MCF 10A (cell line): ENCODE measurements around the gene HLA-DMA. TPM values are rescaled to one million over a fixed set of nuclear protein-coding genes. Genes with fewer than 3 reads are reported as not detected.

Experiments
- BruUV-seq: library from RNA; stranded (reverse); fragments of 400-500 nt; replicated peaks from 2 replicates; lab custom pipeline; 2021; lab: Mats Ljungman, UMichigan
- CTCF ChIA-PET: fragments of 300-600 bp; sonication (Branson Sonifier 250); formaldehyde crosslinking; extraction: SDS; loops from one replicate; lab custom pipeline; 2021; ENCODE audit warnings: antibody characterized with exemption, inconsistent platforms; lab: Yijun Ruan, JAX
- POLR2A ChIA-PET: fragments of 300-600, 350-650 bp; sonication (Branson Sonifier 250); formaldehyde crosslinking; extraction: SDS; loops from one replicate; lab custom pipeline; 2020; ENCODE audit warnings: antibody characterized with exemption, inconsistent platforms; lab: Yijun Ruan, JAX
- DNase-seq: peaks from one replicate; pipeline ENCODE4 v3.0.0-alpha.2; 2018; ENCODE audit not compliant: unreplicated experiment
- H3K27ac Mint-ChIP-seq: one replicate; pipeline ENCODE4 v1.8.0; 2022; ENCODE audit warnings: mild to moderate bottlenecking, low read depth, mixed read lengths; ENCODE audit not compliant: unreplicated experiment
- H3K27me3 Mint-ChIP-seq: one replicate; pipeline ENCODE4 v1.8.0; 2022; ENCODE audit warnings: mixed read lengths; ENCODE audit not compliant: insufficient read depth, unreplicated experiment
- H3K36me3 Mint-ChIP-seq: one replicate; pipeline ENCODE4 v1.8.0; 2022; ENCODE audit warnings: mild to moderate bottlenecking, moderate library complexity, mixed read lengths; ENCODE audit not compliant: insufficient read depth, unreplicated experiment
- H3K4me1 Mint-ChIP-seq: one replicate; pipeline ENCODE4 v1.8.0; 2022; ENCODE audit warnings: mixed read lengths; ENCODE audit not compliant: insufficient read depth, unreplicated experiment
- H3K4me3 Mint-ChIP-seq: one replicate; pipeline ENCODE4 v1.8.0; 2022; ENCODE audit warnings: mild to moderate bottlenecking, moderate library complexity, mixed read lengths; ENCODE audit not compliant: unreplicated experiment
- H3K9me3 Mint-ChIP-seq: one replicate; pipeline ENCODE4 v1.8.0; 2022; ENCODE audit warnings: mixed read lengths; ENCODE audit not compliant: unreplicated experiment
- CTCF ChIP-seq: fragments of 200-600 bp; IDR thresholded peaks from one replicate; pipeline ENCODE4 v1.8.0; 2022; ENCODE audit warnings: antibody characterized with exemption, mild to moderate bottlenecking; ENCODE audit not compliant: unreplicated experiment
- intact Hi-C: fragments of 100-400 bp; cut with micrococcal nuclease; formaldehyde crosslinking; loops from 2 replicates; pipeline ENCODE4 v1.14.1; 2022
- total RNA-seq: library from RNA; stranded (reverse); gene quantifications from 2 replicates; pipeline ENCODE4 v1.2.3, GENCODE V29; 2022

Gene HLA-DMA
- total RNA-seq, 1 experiment from 2014 or later, result 2.4 TPM

GRCh38 chr6:32974016-32974333 lies 21.1 kb upstream of the HLA-DMA start:
- Mint-ChIP-seq H3K9me3 (no peaks in the 10 kb centered on the region), H3K36me3 (peaks cover 87% of the 10 kb centered on the region), H3K27ac (peak overlapping the region; percentile 99), H3K4me1 (peaks cover 38% of the 10 kb centered on the region), H3K4me3 (peak overlapping the region; percentile 90), H3K27me3 (no peaks in the 10 kb centered on the region)
- peak; percentile 47 for DNase-seq
- TF ChIP-seq CTCF, result no peak
- POLR2A ChIA-PET, result interaction anchor here (0.6 to 10.4 kb wide), 23 partner anchors 8 to 1574 kb away, joined by 3 to 245 read pairs (median 5); partner anchors contain the start of genes HLA-DMA, HLA-DMB, RING1 and RPS18
- CTCF ChIA-PET, result interaction anchor here (0.8 to 4.2 kb wide), 5 partner anchors 11 to 136 kb away, joined by 3 to 35 read pairs (median 6); partner anchors contain the start of gene TAP2
- intact Hi-C loops, result loop anchor here (1.0 kb wide), 1 partner anchor 10 kb away; no protein-coding TSS in a partner anchor
- no TSS peak for BruUV-seq

GRCh38 chr6:32973144-32974015 lies 20.5 kb upstream of the HLA-DMA start:
- Mint-ChIP-seq H3K4me1 (peaks cover 38% of the 10 kb centered on the region), H3K27me3 (no peaks in the 10 kb centered on the region), H3K4me3 (peak overlapping the region; percentile 90), H3K27ac (peak overlapping the region; percentile 99), H3K9me3 (no peaks in the 10 kb centered on the region), H3K36me3 (peaks cover 81% of the 10 kb centered on the region)
- DNase-seq, result peak; percentile 60
- TF ChIP-seq CTCF, result no peak
- intact Hi-C loops, result loop anchor here (1.0 kb wide), 1 partner anchor 11 kb away; no protein-coding TSS in a partner anchor
- ChIA-PET CTCF (interaction anchor here (0.8 to 4.2 kb wide), 4 partner anchors 11 to 135 kb away, joined by 3 to 35 read pairs (median 8); partner anchors contain the start of gene TAP2), POLR2A (interaction anchor here (0.6 to 10.4 kb wide), 37 partner anchors 10 to 1573 kb away, joined by 3 to 245 read pairs (median 5); partner anchors contain the start of genes B3GALT4, HLA-DMA, HLA-DMB and KIFC1)
- BruUV-seq, result no TSS peak

- no peak for TF ChIP-seq CTCF
- Mint-ChIP-seq H3K4me3 (peak overlapping the region; percentile 90), H3K36me3 (peaks cover 73% of the 10 kb centered on the region), H3K27me3 (no peaks in the 10 kb centered on the region), H3K9me3 (no peaks in the 10 kb centered on the region), H3K4me1 (peaks cover 33% of the 10 kb centered on the region), H3K27ac (peak overlapping the region; percentile 99)
- intact Hi-C loops, result no loop called here
- DNase-seq, result no peak
- POLR2A ChIA-PET, result interaction anchor here (0.6 to 10.4 kb wide), 63 partner anchors 9 to 1431 kb away, joined by 3 to 245 read pairs (median 5); partner anchors contain the start of genes AGPAT1, ATF6B, B3GALT4 and C6orf47
- TSS peak; percentile 32 for BruUV-seq
- CTCF ChIA-PET, result interaction anchor here (1.0 to 6.2 kb wide), 9 partner anchors 12 to 134 kb away, joined by 3 to 59 read pairs (median 4); partner anchors contain the start of genes PSMB9, TAP1 and TAP2
Measured at GRCh38 chr6:32972353-32973143, 19.7 kb upstream of the HLA-DMA start.
